IPS-11a (cell line): ENCODE data around the gene ADGRB3.
"Not testable (repeated sequence)": the region's sequence is repeated elsewhere in the genome, so short reads cannot be mapped to it uniquely, and the experiment has no call there.

Experiments
- H3K4me3 ChIP-seq: one replicate; pipeline ENCODE4 v1.5.1; 2013; ENCODE audit warnings: low read depth, low read length, control low read depth

ADGRB3 gene

DNA sequence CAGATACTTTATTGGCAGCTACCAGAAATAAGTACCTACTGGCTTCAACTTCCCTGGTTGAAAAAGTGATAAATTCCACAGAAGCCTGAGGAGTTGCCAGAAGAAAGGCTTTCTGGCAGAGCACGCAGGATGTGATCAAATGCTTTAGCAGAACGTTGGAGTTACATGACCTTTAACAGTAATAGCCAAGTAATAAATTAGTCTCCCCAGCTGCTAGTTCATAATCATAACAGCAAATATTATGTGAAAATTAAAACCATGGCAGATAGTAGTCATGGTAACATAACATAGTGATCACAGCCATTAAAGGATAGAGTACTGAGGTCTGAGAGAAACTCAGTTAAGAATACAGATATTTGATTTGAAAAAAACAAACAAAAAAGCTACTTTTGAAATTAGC, 567.7 kb downstream of the ADGRB3 start:
- no peak overlapping the region for H3K4me3 ChIP-seq

DNA sequence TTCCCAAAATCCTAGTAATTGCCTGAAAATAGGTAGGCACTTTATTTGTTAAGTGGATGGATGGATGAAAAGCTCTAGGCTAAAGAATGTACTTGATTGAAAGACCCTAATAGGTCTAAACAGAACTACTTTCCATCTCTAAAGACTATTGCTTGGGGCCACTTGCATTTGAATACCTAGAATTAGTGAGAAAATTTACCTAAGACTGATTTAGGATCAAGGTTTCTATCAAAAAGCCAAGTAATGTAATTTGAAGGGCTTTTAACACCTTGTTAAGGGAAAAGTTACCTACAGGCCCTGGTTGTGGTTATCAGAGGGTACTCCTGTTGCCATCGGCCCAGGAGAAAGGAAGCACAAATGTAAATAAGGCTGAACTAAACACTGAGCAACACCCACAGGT, 581.0 kb downstream of the ADGRB3 start:
- no peak overlapping the region for H3K4me3 ChIP-seq

DNA sequence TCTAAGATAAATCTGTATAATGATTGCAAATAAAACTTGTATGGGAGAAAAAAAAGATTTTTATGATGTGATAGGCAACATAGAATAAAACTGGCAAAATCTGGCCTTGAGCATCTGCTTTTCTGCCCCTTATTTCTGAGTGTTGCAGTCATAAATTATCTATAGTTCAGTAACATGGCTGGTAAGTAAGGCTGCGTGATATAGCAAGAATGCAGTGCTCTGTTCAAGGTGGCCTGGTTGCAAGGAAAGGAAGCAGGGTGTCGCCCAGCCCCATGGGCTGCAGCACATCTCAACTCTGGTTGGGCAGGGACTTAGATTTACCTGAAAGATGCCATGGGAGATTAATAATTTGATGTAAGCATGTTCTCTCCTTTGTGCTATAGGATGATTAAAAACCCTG, 582.3 kb downstream of the ADGRB3 start:
- no peak overlapping the region for H3K4me3 ChIP-seq

DNA sequence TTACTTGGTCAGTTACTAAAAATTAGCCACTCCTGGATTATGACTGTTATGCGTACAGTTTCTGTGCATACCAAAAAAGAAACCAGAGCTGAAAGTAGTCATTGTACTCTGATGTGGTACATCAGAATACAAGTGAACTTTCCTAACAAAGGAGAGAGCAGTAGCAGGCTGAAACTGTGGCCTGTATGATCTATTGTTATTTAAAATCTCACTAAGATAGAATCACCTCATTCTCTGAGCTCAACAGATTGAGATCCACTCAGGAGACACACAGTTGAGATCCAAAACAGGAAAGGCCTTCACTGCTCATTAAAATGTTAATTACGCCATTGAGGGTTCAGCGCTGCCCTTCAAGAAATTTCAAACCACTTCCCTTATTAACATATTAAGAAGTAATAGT, 585.3 kb downstream of the ADGRB3 start:
- H3K4me3 ChIP-seq = no peak overlapping the region

DNA sequence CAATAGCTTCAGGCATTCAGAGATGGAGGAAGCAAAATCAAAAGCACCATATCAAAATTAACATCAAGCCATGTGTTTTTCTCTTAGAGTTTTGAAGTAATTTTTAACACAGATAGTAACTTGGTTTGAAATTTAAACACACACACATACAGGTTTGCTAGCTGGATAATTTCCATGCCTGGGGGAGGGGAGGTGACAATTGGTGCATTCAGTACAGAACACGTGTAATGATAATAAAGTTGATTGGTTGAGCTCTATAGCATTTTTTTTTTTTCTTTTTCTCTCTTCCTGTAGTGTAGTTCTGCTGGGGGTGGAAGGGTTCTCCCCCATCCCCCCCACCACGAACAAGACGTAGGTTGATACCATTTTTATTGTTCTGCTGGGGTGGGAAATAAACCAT, 596.9 kb downstream of the ADGRB3 start:
- no peak overlapping the region for H3K4me3 ChIP-seq

DNA sequence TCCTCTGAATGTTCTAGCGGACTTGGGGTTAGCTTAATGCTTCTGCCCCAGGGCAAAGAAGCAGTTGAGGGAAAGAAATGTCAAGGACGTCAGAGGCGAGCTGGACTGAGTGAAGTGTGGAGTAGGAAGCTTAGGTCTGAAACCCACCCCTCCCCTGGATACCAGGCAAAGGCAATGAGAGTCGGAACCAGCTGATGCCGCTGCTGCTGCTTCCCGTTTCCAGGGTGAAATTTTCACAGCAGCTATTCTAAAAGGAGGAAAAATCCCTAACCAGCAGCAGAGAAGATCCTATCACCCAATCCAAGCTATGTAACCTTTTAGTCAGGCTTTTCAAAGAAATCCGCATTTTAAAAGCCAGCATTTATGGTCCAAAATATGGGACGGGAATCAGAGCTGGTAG, 597.4 kb downstream of the ADGRB3 start:
- no peak overlapping the region for H3K4me3 ChIP-seq

DNA sequence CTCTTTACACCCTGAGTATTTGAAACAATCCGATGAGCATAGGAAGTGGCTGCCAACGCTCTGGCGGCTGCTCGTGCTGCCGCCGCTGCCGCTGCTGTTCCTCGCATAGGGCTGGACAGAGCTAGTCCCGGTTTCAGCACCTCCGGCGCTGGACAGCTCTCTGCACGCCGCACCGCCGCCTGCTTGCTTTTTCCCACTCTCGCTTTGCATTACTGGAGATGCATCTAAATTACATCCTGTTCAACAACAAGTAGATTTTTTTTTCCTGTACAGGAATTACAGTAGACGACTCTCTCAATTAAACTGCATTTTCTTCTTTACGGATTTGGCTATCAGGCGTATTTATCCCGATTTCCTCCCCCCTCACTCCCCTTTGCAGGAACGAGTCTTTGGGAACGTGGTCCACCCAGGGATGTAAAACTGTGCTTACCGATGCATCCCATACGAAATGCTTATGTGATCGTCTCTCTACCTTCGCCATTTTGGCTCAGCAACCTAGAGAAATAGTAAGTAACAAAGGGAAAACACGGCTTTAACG, 597.9 kb downstream of the ADGRB3 start:
- H3K4me3 ChIP-seq = no peak overlapping the region

DNA sequence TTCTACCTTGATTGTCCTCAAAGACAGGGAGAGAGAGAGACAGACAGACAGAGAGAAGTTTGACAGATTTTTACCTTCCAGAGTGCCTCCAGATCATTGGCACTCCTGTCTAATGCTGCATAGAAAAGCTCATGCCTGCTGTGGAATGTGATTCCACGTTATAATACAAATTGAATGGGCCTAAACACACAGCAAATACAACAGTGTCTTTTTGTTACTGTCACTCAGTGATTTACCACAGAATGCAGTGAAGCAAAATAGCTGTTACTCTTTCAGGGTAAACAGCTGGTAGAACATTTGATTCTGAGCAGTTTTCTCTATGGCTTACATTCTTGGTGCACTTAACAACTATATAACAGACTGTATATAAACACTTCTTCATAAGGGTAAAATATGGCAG, 603.0 kb downstream of the ADGRB3 start:
- H3K4me3 ChIP-seq = no peak overlapping the region

DNA sequence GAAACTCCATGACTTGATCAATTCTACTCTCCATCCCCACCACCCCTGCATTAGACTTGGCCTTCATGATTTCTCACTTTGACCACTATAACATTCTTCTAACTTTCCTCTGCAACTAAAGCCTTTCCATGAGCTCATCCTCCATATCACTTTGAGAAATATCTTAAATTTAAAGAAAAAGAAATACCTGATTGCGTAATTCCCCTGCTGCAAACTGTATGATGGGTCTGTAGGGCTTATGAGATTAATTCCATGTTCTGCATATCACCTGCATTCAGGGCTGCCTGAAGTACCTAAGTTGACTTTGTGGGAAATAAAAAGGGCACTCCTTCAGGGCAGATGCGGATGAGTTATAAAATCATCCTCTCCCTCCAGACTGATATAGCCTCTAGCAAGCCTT, 611.9 kb downstream of the ADGRB3 start:
- H3K4me3 ChIP-seq = no peak overlapping the region

DNA sequence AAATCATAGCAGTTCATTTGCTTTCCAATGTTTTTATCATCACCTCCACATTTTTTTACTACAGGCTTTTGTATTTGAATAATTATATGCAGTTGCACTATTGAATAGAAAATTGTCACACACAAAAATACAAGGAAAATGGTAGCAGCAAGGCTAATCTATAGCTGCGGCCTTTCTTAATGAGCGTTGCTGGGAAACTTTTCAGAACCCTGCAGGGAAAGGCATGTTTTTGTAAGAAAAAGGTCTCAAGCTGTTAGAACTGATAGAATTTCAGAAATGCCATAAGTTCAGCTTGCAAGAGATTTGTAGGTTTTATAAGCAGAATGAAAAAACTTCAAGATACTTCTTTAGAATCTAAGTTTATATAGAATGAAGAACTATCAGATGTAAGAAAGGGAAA, 625.9 kb downstream of the ADGRB3 start:
- no peak overlapping the region for H3K4me3 ChIP-seq

DNA sequence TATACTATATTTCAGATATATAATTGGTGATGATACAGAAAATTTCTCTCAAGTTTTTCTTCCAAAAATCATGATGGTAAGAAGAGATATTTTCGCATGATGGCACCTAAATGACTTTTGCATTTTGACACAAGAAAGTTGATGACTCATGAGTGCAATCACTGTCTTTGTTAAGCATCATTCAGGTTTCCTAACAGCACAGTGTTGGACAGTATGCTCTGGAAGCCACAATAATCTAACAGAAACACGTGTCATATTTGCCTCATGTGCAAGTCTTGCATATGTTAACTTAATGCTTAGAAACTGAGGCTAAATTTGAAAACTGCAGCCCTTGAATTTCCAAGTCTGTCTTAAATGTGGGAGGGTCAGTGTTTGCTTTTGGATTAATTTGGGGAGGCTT, 628.2 kb downstream of the ADGRB3 start:
- H3K4me3 ChIP-seq = no peak overlapping the region

DNA sequence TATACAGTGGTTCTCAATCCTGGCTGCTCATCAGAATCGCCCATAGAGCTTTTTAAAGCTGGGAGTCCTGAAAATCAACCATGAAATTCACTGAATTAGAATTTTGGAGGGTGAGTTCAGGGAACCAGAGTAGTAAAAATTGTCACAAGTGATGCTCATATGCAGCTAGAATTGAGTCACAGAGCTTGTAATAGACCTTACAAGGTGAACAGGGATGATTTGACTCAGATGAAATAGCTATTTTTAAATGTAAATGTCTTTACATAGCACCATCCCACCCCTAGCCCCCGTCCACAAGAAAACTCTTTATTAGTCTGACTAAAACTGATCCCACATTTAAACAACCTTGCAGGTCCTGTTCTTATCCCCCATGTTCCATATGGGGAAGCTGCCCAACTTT, 630.0 kb downstream of the ADGRB3 start:
- H3K4me3 ChIP-seq = no peak overlapping the region

DNA sequence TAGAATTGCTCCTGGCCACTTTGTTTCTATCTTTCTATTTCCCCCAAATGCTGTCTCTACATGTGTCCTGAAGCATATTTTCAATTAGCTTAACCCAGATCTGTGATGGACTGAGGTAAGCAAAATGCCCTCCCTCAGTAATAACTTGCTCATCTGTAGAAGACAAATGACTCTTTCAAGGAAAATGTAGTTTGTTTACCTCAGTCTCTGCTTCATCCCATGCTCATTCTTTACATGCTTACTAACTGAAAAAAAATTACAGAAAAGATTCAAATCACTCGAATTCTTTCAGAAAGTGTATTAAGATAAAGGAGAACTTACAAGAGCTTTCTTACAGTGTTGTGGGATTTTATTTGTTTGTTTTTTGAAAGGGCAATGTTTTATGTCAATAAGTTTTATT, 630.6 kb downstream of the ADGRB3 start:
- no peak overlapping the region for H3K4me3 ChIP-seq

DNA sequence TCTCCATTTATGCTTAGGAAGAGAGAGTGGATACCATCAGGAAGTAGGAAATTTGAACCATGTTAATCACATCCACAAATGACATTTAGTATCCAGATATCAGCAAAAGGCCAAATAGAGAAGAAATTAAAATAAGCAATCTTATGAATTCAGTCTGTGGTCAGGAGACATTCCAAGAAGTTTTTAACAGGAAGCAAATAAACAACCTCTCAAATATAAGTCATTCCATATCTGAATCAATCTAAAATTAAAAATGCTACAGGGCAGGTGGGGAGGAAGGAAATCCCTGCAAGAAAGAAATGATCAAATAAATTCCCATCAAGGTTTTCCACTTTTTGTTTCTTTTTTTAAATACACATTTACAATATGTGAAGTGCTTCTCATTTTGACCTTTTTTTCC, 641.1 kb downstream of the ADGRB3 start:
- H3K4me3 ChIP-seq = no peak overlapping the region

DNA sequence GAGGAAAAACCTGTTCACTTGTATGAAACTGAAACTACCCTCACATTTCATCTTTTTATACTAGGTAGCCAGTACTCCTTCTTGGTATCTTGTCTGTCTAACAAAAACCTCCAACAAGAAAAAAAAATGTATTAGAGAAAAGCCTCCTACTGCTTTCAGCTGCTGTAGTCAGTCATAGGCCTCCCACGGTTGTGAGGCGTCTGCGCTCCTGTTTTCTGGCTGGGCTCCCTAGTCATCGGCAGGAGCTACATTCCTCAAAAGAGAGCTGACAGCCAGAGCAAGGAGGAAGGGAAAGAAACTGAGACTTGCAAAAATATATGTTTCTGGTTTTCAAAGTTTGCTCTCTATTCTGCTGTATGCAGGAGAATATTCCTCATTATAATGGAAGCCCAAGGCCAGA, 644.7 kb downstream of the ADGRB3 start:
- H3K4me3 ChIP-seq = no peak overlapping the region

DNA sequence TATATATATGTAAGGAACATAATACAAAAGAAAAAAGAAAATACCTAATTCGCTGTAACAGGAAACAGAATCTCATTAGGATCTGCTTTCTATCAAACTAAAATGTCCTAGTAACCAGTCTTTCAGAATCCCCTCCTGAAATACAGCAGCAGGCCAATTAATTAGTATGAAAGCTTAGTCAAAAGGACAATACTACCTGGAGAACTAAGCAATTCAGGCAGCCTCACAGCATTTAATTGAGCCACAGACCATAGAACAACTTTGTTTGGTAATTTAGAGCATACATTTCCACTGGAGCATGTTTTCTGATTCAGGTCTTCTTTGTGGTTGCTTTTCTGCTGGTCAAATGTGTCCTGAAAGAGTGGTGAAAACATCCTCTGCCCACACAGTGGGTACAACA, 645.8 kb downstream of the ADGRB3 start:
- no peak overlapping the region for H3K4me3 ChIP-seq

DNA sequence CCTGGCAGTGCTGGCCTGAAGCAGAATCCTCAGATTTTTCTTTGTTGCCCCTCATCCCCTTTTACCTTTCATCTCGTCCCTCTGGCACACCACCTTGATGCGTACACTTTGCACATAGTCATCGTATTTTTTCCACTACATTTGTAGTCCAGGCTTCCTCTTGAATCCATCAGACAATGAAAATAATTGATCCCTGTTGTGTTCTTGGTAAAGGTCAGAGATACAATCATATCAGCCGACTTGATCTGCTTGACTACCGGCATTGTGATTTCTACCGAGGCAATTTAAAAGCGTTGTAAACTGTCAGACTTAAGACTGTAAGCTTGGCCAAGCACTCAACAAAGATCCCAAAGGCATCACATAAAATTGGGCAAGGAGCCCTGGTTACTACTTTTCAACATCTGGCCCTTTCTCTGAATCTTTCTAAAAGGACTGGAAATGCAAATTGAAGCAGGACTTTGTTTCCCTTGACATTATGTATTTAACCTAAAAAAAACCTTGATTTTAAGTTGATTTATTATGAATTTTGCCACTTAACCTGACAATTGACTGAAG, 649.2 kb downstream of the ADGRB3 start:
- no peak overlapping the region for H3K4me3 ChIP-seq

DNA sequence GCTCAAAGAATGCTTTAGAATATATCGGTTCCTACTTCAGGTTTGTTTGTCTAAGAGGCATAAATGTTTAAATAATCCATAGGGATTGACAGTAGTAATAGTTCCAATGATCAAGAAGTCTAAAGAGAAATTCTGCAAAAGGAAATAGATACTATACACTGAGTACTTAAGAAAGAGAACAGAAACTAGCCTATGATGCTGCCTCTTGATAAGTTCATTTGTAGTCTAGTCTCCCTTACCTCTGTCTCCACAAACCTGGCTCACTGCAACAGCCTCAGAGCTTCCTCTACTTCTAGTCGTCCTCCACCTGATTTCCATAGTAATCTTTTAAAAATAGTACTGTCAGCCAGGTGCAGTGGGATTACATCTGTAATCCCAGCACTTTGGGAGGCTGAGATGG, 650.0 kb downstream of the ADGRB3 start:
- H3K4me3 ChIP-seq = no peak overlapping the region

DNA sequence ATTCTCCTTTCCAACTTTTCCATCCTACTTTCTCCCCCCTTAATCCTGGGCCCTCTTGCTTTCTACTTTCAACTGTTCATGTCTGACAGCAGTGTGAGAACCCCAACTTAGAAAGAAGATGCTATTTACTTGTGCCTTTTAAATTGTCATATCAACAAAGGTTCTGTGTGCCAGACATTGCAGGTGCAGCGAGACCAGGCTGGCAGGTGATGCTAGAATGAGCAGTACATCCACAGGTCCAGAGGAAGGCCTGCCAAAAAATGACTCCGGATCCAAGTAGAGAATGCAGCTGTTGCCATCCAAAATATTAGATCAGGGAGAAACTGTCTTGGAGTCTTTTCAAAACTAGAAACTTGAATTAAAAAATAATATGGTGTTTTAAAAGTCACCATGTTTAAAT, 651.2 kb downstream of the ADGRB3 start:
- H3K4me3 ChIP-seq = no peak overlapping the region

DNA sequence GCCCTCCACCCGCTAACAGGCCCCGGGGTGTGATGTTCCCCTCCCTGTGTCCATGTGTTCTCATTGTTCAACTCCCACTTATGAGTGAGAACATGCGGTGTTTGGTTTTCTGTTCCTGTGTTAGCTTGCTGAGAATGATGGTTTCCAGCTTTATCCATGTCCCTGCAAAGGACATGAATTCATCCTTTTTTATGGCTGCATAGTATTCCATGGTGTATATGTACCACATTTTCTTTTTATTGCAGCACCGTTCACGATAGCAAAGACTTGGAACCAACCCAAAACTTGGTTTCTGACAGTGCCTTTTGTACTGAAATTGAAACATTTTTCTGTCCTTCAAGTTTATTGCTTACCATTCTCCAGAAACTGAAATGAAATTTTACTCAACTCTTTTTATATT, 653.1 kb downstream of the ADGRB3 start:
- not testable (repeated sequence) for H3K4me3 ChIP-seq

DNA sequence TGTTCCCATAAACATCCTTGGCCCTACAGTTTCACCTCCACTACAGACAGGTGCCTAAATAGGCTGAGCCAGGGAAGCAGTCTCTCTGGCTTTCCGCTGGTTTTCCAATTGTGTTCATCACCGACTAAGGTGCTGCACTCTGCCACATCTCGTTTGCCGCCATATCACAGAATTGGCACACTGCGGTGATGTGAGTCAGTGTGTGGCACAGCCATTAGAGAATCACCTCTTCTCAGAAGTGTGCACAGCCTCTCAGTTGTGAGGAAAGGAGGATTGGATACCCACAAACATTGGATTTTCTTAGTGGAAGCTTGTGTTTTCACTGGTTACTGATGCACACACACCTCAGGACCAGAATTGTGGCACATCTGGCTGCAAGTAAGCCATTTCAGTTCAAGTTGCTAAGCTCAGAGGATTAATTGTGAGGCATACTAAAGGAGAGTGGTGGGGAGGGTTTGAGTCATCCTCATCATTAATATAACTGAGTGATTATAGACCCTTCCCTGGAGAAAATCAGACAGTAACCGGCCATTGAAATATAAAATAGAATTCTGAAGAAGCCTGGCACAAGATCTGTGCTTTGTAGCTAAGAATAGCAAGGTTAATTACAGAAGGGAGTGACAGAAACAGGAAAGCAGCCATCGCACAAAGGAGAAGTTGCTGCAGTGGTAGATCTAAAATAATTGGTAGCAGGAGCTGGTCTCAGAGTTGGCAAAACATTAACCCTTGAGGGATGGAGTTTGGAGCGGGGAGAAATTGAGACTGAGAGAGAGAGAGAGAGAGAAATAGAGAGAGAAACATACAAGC, 654.8 kb downstream of the ADGRB3 start:
- no peak overlapping the region for H3K4me3 ChIP-seq

DNA sequence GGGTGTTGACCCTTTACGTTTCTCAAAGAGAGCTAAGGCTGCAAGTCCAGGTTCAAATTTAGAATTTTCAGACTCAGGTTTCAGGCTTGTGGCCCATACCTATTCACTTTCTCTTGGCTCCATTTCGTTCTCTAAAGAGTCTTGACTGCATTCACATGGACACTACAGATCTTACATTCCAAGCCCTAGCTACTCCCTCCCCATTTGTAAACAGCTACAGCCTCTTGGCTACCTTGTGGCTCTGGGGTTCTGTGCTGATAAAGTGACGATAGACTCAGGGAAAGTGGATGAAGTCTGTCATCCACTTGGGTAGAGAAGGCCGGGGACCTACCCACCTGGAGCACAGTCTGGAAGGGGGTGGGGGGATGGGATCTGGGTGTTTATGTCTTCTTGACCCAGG, 658.4 kb downstream of the ADGRB3 start:
- no peak overlapping the region for H3K4me3 ChIP-seq

DNA sequence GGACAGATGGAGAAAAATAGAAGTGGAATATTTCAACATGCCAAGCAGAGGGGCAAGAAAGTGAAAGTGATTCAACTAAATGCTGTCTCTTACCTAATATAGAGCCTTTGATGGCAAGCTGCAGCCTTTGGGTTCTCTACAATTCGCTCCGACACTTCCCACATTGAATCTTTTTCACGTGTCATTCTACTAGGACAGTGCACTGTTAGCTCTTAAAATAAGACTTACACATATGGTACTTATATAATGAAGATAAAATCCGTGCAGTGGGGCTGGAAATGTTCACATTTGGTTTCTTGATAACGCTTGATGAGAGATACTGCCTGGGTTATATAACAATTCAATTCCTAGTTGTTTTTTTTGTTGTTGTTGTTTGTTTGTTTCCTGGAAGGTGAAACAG, 659.3 kb downstream of the ADGRB3 start:
- no peak overlapping the region for H3K4me3 ChIP-seq
